HCT116 (cell line): Measurements from ENCODE around the gene ALK. TPM values are rescaled to one million over a fixed set of nuclear protein-coding genes. Genes with fewer than 3 reads are reported as not detected.

ENCODE experiments used
- ATAC-seq: fragments of 200-7000 bp; cut with Tn5 transposase; 2 replicates; pipeline ENCODE4 v1.9.1; 2020; ENCODE audit warnings: mild to moderate bottlenecking, moderate library complexity
- BruUV-seq: library from RNA; stranded (reverse); fragments of 400-500 nt; replicated peaks from 2 replicates; lab custom pipeline; 2021; lab: Mats Ljungman, UMichigan
- CTCF ChIA-PET: fragments of 300-600 bp; sonication (Branson Sonifier 250); formaldehyde crosslinking; loops from one replicate; lab custom pipeline; 2021; ENCODE audit warnings: antibody characterized with exemption; lab: Charles Lee
- POLR2A ChIA-PET: fragments of 300-600, 350-600 bp; sonication (Branson Sonifier 250); formaldehyde crosslinking; loops from one replicate; lab custom pipeline; 2021; ENCODE audit warnings: antibody characterized with exemption; lab: Charles Lee
- RAD21 ChIA-PET, 2 experiments: fragments of 300-600 bp; sonication (Branson Sonifier 250); formaldehyde crosslinking; loops; one replicate each; lab custom pipeline; 2023; ENCODE audit warnings: low total read pairs in 2 of 2; ENCODE audit not compliant: uncharacterized antibody in 2 of 2, unreplicated experiment in 2 of 2, low non-redundant PET in 1 of 2; lab: Charles Lee
- DNase-seq: peaks from one replicate; pipeline ENCODE4 v3.0.0-alpha.2; 2010; ENCODE audit warnings: low read depth, low spot score
- H2AFZ ChIP-seq: fragments of 200-600 bp; shearing (Covaris generic), sonication (generic); 2 replicates; pipeline ENCODE4 v1.6.1; 2017; ENCODE audit warnings: low read depth, mixed run types, mixed read lengths, antibody characterized with exemption, low read length; ENCODE audit not compliant: poor library complexity, severe bottlenecking
- H3K27ac ChIP-seq: 2 replicates; pipeline ENCODE4 v1.5.1; 2012; ENCODE audit warnings: low read depth, low read length
- H3K27me3 ChIP-seq: fragments of 200-600 bp; sonication (generic); 2 replicates; pipeline ENCODE4 v1.6.1; 2016; ENCODE audit warnings: mixed run types, low read length, mixed read lengths; ENCODE audit not compliant: insufficient read depth
- H3K36me3 ChIP-seq, 2 experiments: fragments of 200-500 bp in 1 of 2; fragments of 200-600 bp in 1 of 2; sonication (Bioruptor generic) in 1 of 2; sonication (generic) in 1 of 2; 2 replicates each; pipeline versions ENCODE4 v1.5.1 to v1.6.1; 2014 to 2016; ENCODE audit warnings: low read length in 2 of 2, inconsistent platforms in 1 of 2, mixed read lengths in 1 of 2, mixed run types in 1 of 2; ENCODE audit not compliant: insufficient read depth in 2 of 2, control insufficient read depth in 1 of 2
- H3K4me1 ChIP-seq, 2 experiments: fragments of 200-600 bp in 1 of 2; sonication (generic) in 1 of 2; 2 replicates each; pipeline versions ENCODE4 v1.5.1 to v1.6.1; 2012 to 2017; ENCODE audit warnings: low read length in 2 of 2, inconsistent platforms in 1 of 2, mild to moderate bottlenecking in 1 of 2, mixed read lengths in 1 of 2, mixed run types in 1 of 2, moderate library complexity in 1 of 2; ENCODE audit not compliant: insufficient read depth in 2 of 2, control insufficient read depth in 1 of 2
- H3K4me2 ChIP-seq: fragments of 200-600 bp; sonication (generic); 2 replicates; pipeline ENCODE4 v1.6.1; 2017; ENCODE audit warnings: mixed run types, low read length, mixed read lengths
- H3K4me3 ChIP-seq, 2 experiments: fragments of 200-600 bp in 1 of 2; sonication (generic) in 1 of 2; replicated peaks in 1 of 2; 2 replicates each; pipeline ENCODE4 v1.5.1; 2011 to 2016; ENCODE audit warnings: low read length in 2 of 2, control low read depth in 1 of 2, low read depth in 1 of 2, mild to moderate bottlenecking in 1 of 2, mixed read lengths in 1 of 2, mixed run types in 1 of 2
- H3K79me2 ChIP-seq: fragments of 200-600 bp; sonication (generic); 2 replicates; pipeline ENCODE4 v1.6.1; 2017; ENCODE audit warnings: mild to moderate bottlenecking, mixed run types, low read length, moderate library complexity, mixed read lengths; ENCODE audit not compliant: insufficient read depth
- H3K9ac ChIP-seq: fragments of 200-600 bp; sonication (generic); 2 replicates; pipeline ENCODE4 v1.6.1; 2016; ENCODE audit warnings: low read length, mixed read lengths
- H3K9me2 ChIP-seq: fragments of 200-600 bp; sonication (generic), shearing (Covaris generic); 2 replicates; pipeline ENCODE4 v1.6.1; 2017; ENCODE audit warnings: mixed run types, mild to moderate bottlenecking, moderate library complexity; ENCODE audit not compliant: insufficient read depth
- H3K9me3 ChIP-seq, 2 experiments: fragments of 200-500 bp in 1 of 2; fragments of 200-600 bp in 1 of 2; sonication (Bioruptor generic) in 1 of 2; sonication (generic) in 1 of 2; 2 replicates each; pipeline ENCODE4 v1.6.1; 2014 to 2017; ENCODE audit warnings: low read length in 2 of 2, mixed read lengths in 2 of 2, inconsistent platforms in 1 of 2, low read depth in 1 of 2, mild to moderate bottlenecking in 1 of 2, mixed run types in 1 of 2, moderate library complexity in 1 of 2; ENCODE audit not compliant: control insufficient read depth in 1 of 2, insufficient read depth in 1 of 2
- H4K20me1 ChIP-seq: fragments of 200-600 bp; sonication (generic), shearing (Covaris generic); 2 replicates; pipeline ENCODE4 v1.6.1; 2017; ENCODE audit warnings: mixed run types, mild to moderate bottlenecking, moderate library complexity; ENCODE audit not compliant: insufficient read depth
- CBX3 ChIP-seq: IDR thresholded peaks from 2 replicates; pipeline ENCODE4 v1.6.1; 2012; ENCODE audit warnings: low read depth
- CEBPB ChIP-seq: IDR thresholded peaks from 2 replicates; pipeline ENCODE4 v1.6.1; 2012; ENCODE audit warnings: low read depth
- EGR1 ChIP-seq: IDR thresholded peaks from 2 replicates; pipeline ENCODE4 v1.6.1; 2012; ENCODE audit warnings: low read depth
- EZH2 ChIP-seq: fragments of 200-600 bp; sonication (generic); IDR thresholded peaks from 2 replicates; pipeline ENCODE4 v1.6.1; 2017; ENCODE audit warnings: antibody characterized with exemption, mixed run types
- POLR2A ChIP-seq: IDR thresholded peaks from 2 replicates; pipeline ENCODE4 v1.7.0; 2011; ENCODE audit warnings: borderline replicate concordance; ENCODE audit not compliant: insufficient read depth, insufficient read length; ENCODE audit errors: extremely low read depth
- RAD21 ChIP-seq: IDR thresholded peaks from 2 replicates; pipeline ENCODE4 v1.6.1; 2012; ENCODE audit warnings: low read depth, mild to moderate bottlenecking
- SP1 ChIP-seq: IDR thresholded peaks from 2 replicates; pipeline ENCODE4 v1.6.1; 2012; ENCODE audit warnings: low read depth
- TCF7L2 ChIP-seq: IDR thresholded peaks from 2 replicates; pipeline ENCODE4 v1.7.0; 2011; ENCODE audit warnings: borderline replicate concordance, inconsistent platforms; ENCODE audit not compliant: insufficient read depth, insufficient read length; ENCODE audit errors: extremely low read depth
- ZNF274 ChIP-seq: fragments of 200-500 bp; sonication (Bioruptor generic); IDR thresholded peaks from 2 replicates; pipeline ENCODE4 v1.6.1; 2014; ENCODE audit warnings: mild to moderate bottlenecking, low read depth, low read length, inconsistent platforms
- intact Hi-C: fragments of 100-400 bp; cut with micrococcal nuclease; formaldehyde crosslinking; loops from 2 replicates; pipeline ENCODE4 v1.10.0; 2022
- total RNA-seq: library from RNA; stranded (reverse); gene quantifications from one replicate; pipeline ENCODE4 v1.2.1, GENCODE V29; 2021; ENCODE audit not compliant: unreplicated experiment
- TF ChIP-seq, protein P1 (sequence below): IDR thresholded peaks from 2 replicates; pipeline ENCODE4 v1.6.1; 2012
- TF ChIP-seq, protein P2 (sequence below): IDR thresholded peaks from 2 replicates; pipeline ENCODE4 v1.6.1; 2012
- TF ChIP-seq, protein P3 (sequence below): IDR thresholded peaks from 2 replicates; pipeline ENCODE4 v1.6.1; 2012; ENCODE audit warnings: low read depth
- TF ChIP-seq, protein P4 (sequence below), 3 experiments: fragments of 200-600 bp in 1 of 3; sonication (generic) in 1 of 3; IDR thresholded peaks in 2 of 3; conservative IDR thresholded peaks in 1 of 3; 2 replicates each; pipeline ENCODE4 v1.5.1; 2012 to 2017; ENCODE audit warnings: low read depth in 2 of 3, low read length in 2 of 3, antibody characterized with exemption in 1 of 3, borderline replicate concordance in 1 of 3, control low read depth in 1 of 3, mild to moderate bottlenecking in 1 of 3, mixed read lengths in 1 of 3, mixed run types in 1 of 3, moderate library complexity in 1 of 3; ENCODE audit not compliant: insufficient read depth in 1 of 3

The ALK gene
- total RNA-seq, 1 experiment from 2014 or later, result not detected

DNA sequence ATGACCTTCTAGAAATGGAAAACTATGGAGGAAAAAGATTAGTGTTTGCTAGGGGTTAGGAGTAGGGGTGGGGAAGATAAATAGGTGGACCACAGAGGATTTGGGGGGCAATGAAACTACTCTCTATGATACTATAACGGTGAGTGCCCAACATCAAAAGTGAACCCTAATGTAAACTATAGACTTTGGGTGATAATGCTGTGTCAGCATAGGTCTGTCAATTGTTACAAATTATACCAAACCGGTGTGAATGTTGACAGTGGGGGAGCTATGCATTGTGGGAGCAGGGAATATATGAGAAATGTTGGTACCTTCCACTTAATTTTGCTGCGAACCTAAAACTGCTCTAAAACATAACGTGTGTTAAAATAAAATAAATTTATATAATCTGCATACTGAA is 180.3 kb downstream of the ALK start (continued):
- TF ChIP-seq ZNF274, result no peak

DNA sequence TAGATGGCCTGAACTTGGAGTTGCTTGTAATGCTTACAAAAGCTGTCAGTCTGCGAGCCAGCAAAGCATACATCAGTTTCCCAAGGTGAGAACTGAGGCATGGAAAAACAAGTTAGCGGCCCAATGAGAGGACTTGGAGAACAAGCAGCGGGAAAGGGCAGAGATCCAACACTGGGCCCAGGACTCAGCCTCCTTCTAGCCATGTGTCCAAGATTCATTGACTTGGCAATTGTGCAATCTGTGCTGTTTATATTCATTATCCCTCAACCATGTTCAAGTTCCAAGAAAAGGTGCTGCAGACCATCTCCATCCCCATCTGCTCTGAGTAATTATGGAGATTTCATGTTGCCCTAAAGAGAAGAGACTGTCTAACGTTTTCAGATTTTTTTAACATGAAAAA is 187.4 kb downstream of the ALK start:
- no peak overlapping the region for H2AFZ ChIP-seq
- TF ChIP-seq ZNF274 (no peak), CBX3 (no peak), SP1 (no peak)
- TF ChIP-seq, protein P1, sequence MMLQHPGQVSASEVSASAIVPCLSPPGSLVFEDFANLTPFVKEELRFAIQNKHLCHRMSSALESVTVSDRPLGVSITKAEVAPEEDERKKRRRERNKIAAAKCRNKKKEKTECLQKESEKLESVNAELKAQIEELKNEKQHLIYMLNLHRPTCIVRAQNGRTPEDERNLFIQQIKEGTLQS, result no peak
- TF ChIP-seq, all 23 proteins: peak for 0
- no peak for ATAC-seq
- CTCF ChIA-PET, result no interaction called here
- Histone ChIP-seq H3K9ac (no peak overlapping the region), H3K9me3 (no peaks in the 10 kb centered on the region), H4K20me1 (no peaks in the 10 kb centered on the region), H3K27me3 (peaks cover 48% of the 10 kb centered on the region; the same call in 1 of the 2 replicates), H3K4me2 (no peak overlapping the region), H3K36me3 (no peaks in the 10 kb centered on the region), H3K4me1 (no peaks in the 10 kb centered on the region), H3K27ac (no peak overlapping the region), H3K9me2 (no peaks in the 10 kb centered on the region), H3K79me2 (no peaks in the 10 kb centered on the region), H3K4me3 (no peak overlapping the region)
- no TSS peak for BruUV-seq
- DNase-seq, result no peak
- POLR2A ChIA-PET, result no interaction called here
- intact Hi-C loops, result no loop called here
- RAD21 ChIA-PET, result no interaction called here

DNA sequence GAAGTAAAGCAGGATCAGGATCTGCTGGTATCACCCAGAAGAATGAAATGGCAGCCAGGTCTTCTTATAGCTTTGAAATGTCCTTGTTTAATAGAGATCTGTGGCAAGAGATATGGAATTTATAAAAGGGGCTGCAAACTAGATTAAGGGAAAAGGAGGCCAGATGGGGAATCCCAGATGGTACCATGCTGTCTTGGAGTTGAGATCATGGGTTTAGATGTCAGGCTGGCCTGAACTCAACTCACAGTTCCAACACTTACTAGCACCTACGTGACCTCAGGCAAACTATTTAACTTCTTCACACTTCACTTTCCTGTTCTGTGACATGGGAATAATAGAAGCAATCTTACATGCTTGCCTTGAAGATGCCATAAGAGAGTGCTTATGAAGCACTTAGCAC is 188.2 kb downstream of the ALK start:
- intact Hi-C loops, result no loop called here
- DNase-seq (no peak), ATAC-seq (no peak)
- Histone ChIP-seq H3K79me2 (no peaks in the 10 kb centered on the region), H3K4me3 (no peak overlapping the region), H3K27ac (no peak overlapping the region), H3K9me2 (no peaks in the 10 kb centered on the region), H3K27me3 (peaks cover 43% of the 10 kb centered on the region; the same call in 1 of the 2 replicates), H3K9ac (no peak overlapping the region), H3K4me1 (no peaks in the 10 kb centered on the region), H4K20me1 (no peaks in the 10 kb centered on the region), H3K4me2 (no peak overlapping the region), H3K9me3 (no peaks in the 10 kb centered on the region), H3K36me3 (no peaks in the 10 kb centered on the region), H2AFZ (no peak overlapping the region)
- CTCF ChIA-PET, result no interaction called here
- BruUV-seq, result no TSS peak
- RAD21 ChIA-PET, result no interaction called here
- POLR2A ChIA-PET, result no interaction called here
- TF ChIP-seq EGR1, result no peak
- TF ChIP-seq, protein P2, sequence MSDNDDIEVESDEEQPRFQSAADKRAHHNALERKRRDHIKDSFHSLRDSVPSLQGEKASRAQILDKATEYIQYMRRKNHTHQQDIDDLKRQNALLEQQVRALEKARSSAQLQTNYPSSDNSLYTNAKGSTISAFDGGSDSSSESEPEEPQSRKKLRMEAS, result no peak
- TF ChIP-seq, protein P3, sequence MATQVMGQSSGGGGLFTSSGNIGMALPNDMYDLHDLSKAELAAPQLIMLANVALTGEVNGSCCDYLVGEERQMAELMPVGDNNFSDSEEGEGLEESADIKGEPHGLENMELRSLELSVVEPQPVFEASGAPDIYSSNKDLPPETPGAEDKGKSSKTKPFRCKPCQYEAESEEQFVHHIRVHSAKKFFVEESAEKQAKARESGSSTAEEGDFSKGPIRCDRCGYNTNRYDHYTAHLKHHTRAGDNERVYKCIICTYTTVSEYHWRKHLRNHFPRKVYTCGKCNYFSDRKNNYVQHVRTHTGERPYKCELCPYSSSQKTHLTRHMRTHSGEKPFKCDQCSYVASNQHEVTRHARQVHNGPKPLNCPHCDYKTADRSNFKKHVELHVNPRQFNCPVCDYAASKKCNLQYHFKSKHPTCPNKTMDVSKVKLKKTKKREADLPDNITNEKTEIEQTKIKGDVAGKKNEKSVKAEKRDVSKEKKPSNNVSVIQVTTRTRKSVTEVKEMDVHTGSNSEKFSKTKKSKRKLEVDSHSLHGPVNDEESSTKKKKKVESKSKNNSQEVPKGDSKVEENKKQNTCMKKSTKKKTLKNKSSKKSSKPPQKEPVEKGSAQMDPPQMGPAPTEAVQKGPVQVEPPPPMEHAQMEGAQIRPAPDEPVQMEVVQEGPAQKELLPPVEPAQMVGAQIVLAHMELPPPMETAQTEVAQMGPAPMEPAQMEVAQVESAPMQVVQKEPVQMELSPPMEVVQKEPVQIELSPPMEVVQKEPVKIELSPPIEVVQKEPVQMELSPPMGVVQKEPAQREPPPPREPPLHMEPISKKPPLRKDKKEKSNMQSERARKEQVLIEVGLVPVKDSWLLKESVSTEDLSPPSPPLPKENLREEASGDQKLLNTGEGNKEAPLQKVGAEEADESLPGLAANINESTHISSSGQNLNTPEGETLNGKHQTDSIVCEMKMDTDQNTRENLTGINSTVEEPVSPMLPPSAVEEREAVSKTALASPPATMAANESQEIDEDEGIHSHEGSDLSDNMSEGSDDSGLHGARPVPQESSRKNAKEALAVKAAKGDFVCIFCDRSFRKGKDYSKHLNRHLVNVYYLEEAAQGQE, result no peak
- TF ChIP-seq TCF7L2, result no peak
- no peak for TF ChIP-seq ZNF274
- TF ChIP-seq, protein P1, result no peak
- no peak for TF ChIP-seq EZH2
- no peak for TF ChIP-seq POLR2A
- TF ChIP-seq RAD21, result no peak
- no peak for TF ChIP-seq CEBPB
- TF ChIP-seq, protein P4, sequence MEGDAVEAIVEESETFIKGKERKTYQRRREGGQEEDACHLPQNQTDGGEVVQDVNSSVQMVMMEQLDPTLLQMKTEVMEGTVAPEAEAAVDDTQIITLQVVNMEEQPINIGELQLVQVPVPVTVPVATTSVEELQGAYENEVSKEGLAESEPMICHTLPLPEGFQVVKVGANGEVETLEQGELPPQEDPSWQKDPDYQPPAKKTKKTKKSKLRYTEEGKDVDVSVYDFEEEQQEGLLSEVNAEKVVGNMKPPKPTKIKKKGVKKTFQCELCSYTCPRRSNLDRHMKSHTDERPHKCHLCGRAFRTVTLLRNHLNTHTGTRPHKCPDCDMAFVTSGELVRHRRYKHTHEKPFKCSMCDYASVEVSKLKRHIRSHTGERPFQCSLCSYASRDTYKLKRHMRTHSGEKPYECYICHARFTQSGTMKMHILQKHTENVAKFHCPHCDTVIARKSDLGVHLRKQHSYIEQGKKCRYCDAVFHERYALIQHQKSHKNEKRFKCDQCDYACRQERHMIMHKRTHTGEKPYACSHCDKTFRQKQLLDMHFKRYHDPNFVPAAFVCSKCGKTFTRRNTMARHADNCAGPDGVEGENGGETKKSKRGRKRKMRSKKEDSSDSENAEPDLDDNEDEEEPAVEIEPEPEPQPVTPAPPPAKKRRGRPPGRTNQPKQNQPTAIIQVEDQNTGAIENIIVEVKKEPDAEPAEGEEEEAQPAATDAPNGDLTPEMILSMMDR (IDR thresholded peaks at IDR 0.05 in 2 of 3, conservative IDR thresholded peaks at IDR 0.05 in 1 of 3; ENCODE audit: borderline replicate concordance in 1 of 3, insufficient read depth in 1 of 3, low read depth in 2 of 3, low read length in 2 of 3), result no peak
